SKM-1 (cell line): ENCODE data around the gene TMEM231.
A peak's percentile ranks its signal among the peaks of the same experiment; 100 is the strongest.
"Not testable (repeated sequence)": the region's sequence is repeated elsewhere in the genome, so short reads cannot be mapped to it uniquely, and the experiment has no call there.

Source experiments
- DNase-seq: peaks from one replicate; lab custom pipeline; 2025; ENCODE audit not compliant: unreplicated experiment; lab: John Stamatoyannopoulos, UW

Gene TMEM231

GRCh38 chr16:75534560-75535205, 21.4 kb downstream of the TMEM231 start:
- DNase-seq: no peak

DNA sequence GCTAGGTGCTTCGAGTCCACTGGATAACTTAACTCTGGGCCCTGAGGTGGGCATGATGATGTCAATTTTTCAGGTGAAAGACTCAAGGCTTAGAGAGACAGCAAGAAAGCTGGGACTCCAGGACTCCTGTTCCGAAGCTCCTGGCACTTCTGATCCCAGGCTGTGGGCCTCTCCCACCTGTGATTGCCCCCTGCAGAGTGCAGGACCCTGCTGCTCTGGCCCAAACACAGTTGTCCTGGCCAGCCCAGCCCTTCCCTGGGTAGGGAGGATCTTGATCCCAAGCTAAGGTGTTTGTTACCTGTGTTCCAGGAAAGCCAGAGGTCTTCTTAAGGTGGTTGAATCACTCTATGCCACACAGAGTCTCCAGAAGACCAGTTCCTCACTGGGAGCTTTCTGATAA, 23.3 kb downstream of the TMEM231 start:
- DNase-seq: no peak

- no peak for DNase-seq
Observed at GRCh38 chr16:75532142-75532765, 23.8 kb downstream of the TMEM231 start.

DNA sequence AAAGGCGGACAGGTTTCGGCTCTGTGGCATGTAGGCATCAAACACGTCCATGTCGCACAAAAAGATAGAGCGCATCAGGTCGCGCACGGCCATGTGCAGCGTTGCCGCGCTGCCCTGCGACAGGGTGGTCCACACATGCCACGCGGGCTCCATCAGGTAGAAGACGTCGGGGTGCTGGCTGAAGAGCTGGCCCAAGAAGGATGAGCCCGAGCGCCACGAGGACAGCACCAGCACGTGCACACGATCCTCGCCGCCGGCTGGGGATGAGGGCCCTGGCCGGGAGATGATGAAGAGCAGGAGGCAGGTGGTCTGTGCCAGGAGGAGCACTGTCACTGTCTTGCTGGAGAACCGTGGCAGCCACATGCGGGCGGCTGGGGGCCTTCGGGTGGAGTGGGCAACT, 26.1 kb downstream of the TMEM231 start:
- DNase-seq: no peak

DNA sequence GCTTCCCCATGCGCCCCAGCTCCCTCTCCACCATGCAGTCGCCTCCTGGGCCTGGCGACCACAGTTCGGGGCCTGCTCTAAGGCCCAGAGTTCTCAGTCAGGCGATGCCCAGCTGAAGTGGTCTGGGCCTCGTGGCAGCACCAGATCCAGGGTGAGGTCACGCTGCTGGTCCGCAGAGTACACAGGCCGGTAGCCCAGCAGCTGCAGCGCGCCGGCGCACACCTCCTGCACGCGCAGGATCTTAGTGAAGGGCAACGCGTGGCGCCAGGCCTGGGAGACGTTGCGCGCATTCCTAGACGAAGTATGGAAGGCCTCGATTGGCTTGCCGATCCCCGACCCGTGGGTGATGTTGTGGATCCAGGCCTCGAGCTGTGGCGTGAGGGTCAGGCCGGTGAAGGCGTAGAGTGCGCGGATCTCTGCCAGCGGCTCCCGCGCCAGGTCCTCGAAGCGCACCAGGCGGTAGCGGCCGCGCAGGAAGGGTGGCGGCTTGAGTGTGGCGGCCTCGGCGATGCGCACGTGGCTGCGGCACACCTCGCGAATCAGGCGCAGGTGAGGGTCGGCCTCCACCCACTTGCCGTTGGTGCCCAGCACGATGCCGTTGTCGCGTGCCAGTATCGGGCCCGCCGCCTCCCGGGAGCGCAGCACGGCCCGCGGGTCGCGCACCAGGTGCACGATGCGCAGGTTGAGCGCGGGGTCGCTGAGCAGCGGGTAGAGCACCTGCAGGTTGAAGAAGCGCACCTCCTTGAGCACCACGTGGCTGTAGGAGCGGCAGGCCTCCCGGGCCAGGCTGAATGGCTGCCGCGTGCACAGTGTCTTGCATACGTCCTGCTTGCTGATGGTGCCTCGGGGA, 26.8 kb downstream of the TMEM231 start:
- DNase-seq: no peak

- no peak for DNase-seq
Observed at GRCh38 chr16:75527825-75528299, 28.2 kb downstream of the TMEM231 start.

DNA sequence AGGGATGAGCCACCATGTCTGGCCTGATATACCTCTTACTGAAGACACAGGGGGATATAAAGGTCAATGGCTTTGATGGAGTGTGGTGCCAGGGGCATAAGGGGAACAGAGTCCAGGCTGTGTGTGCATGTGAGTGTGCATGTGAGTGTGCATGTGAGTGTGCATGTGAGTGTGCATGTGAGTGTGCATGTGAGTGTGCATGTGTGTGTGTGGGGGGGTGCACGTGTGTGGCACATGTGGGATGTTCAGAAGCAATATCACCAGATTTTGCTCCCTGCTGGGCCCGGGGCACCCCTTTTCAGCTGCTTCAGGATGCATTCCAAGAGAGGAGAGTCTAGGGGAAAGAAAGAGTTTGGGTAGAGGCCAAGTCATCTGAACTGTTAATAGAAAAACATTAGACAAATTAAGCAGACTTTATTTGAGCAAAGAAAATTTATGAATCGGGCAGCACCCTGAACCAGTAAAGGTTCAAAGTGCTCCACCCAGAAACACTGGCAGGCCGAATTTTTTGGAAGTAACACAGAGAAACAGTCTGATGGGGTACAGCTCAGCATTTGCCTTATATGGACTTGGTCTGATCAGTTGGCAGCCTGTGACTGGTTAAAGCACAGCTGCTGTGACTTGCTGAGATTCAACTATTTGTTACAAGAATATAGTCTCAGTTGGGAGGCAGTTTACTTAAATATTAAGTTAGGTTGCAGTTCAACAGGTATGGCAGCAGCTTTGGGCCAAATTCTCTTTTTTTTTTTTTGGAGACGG, 29.8 kb downstream of the TMEM231 start:
- no peak for DNase-seq

- DNase-seq: no peak
Observed at GRCh38 chr16:75519175-75519574, 36.9 kb downstream of the TMEM231 start.

- not testable (repeated sequence) for DNase-seq
Observed at GRCh38 chr16:75516189-75516966, 39.7 kb downstream of the TMEM231 start.

- DNase-seq: no peak
Observed at GRCh38 chr16:75514296-75514695, 41.8 kb downstream of the TMEM231 start.

DNA sequence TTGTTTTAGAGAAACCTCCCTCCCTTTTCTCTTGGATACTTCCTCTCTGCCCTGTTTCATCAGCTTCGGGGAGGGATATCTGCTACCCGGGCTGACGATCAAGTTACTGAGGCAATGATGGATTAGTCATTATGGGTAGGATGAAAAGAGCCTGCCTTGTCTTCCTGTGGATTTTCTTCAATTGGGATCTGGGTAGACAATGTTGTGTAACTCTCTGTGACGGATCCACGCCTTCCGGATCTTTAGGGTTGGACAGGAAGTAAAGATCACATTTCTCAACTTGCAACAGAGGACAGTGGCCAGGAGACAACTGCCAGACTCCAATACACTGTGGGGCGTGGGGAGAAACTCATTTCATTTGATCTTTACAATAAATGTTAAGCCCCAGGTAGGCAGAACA, 49.5 kb downstream of the TMEM231 start:
- DNase-seq: peak; percentile 78

GRCh38 chr16:75506107-75506506, 49.9 kb downstream of the TMEM231 start:
- no peak for DNase-seq

- no peak for DNase-seq
Observed at GRCh38 chr16:75503801-75504200, 52.3 kb downstream of the TMEM231 start.

GRCh38 chr16:75502916-75503605, 53.0 kb downstream of the TMEM231 start:
- DNase-seq: no peak

- not testable (repeated sequence) for DNase-seq
Observed at GRCh38 chr16:75501820-75502219, 54.2 kb downstream of the TMEM231 start.

GRCh38 chr16:75501359-75501758, 54.7 kb downstream of the TMEM231 start:
- DNase-seq: no peak

DNA sequence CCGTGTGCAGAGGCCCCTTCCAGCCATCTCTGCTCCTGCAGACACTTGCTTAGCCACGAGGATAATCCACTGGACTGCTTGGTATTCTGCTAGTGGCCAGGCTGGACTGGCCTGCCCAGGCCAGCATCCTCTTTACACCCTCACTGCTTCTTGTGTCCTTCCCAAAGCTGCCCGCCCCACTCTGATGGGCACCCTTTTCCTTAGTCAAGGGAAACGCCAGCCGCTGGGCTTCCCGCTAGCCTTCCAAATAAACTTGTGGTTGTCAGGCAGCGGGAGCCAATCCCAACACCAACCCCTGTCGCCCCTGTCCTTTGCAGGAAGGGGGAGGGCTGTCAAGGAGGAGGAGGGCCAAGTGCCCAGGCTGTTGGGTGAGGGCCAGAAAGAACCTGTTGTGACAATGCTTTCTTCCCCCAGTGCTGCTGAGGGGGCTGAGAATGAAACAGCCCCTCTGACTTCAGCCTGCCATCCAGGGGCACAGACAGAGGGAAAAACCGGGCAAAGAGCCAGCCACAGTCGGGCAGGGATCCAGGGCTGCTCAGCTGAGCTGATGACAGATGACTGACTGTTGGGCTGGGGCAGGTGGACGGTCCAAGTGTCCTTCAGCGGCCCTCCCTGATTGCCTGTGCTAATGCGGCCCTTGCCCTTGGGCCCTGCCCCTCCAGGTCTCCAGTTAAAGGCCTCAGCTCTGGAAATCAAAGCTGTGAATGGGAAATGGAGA, 57.3 kb downstream of the TMEM231 start:
- DNase-seq: not testable (repeated sequence)

DNA sequence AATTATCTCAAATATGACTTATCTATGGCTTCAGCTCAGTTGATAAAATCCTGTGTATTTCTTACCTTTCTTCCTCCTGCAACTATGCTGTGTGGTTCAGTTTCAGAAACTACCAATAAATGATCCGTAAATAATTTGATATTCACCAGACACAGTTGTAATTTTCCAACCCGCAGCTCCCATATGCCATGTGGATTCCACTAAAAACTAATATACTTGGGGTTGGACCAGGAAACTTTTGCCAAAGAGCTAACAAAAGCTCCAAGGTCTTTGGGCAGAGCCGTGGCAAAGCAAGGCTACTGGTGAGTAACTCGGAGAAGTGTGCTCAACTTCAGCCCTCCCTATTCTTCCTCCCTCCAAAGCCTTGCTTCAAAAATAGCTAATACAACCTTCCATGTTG, 58.5 kb downstream of the TMEM231 start:
- no peak for DNase-seq

DNA sequence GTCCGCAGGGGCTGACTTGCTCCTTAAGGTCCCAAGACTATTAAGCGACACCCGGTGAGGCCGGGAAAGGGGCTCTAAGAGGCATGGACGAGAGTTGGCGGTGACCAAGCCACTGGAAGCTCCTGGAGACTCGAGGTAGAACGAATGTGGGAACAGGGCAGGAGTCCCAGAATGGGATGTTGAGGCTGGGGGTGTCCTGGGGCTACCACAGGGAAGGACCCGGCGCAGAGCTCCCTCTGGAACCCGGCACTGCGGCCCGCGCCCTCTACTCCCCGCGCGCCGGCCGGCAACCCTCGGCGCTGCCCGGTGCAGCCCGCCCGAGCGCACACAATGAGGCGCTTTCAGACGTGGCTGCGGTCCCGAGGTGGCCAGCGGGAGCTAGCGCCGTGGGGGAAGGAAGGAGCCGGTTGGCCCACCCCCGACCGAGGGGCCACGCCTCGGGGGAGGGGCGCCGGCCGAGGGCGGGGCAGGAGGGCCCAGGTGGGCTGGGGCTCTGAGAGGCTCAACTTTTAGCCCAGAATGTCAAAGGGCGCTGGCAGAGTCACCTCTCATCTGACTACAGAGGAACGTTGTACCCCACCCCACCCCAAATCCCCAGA, 60.9 kb downstream of the TMEM231 start, which contains the start of gene CHST6:
TSS of gene CHST6 (minus strand) at position 366 of the 599 bp plus-strand sequence. CDS start 15,613 bp downstream, outside the sequence.
- DNase-seq: no peak
